ENCODE data around the gene GNB2.

- no peak for TF ChIP-seq CTCF (IDR thresholded peaks at IDR 0.05; ENCODE audit: low read length)
- TF ChIP-seq EZH2 (IDR thresholded peaks at IDR 0.05; ENCODE audit: borderline replicate concordance, low read length), result no peak
These were observed 31.0 kb upstream of the GNB2 start for GRCh38 chr7:100642534-100642907.
